K562 (cell line): ENCODE results near the gene MAP3K2. TPM values are rescaled to one million over a fixed set of nuclear protein-coding genes. Genes with fewer than 3 reads are reported as not detected.

Experiments
- FOSL1 ChIP-seq: fragments of 200-800 bp; sonication (Bioruptor generic); conservative IDR thresholded peaks from 2 replicates; pipeline ENCODE4 v1.6.1; 2016; ENCODE audit warnings: missing genetic modification characterization, missing compliant biosample characterization
- IFI16 ChIP-seq: fragments of 250-450 bp; sonication (Bioruptor Pico); IDR thresholded peaks from 2 replicates; pipeline ENCODE4 v2.1.2; 2022; ENCODE audit warnings: mild to moderate bottlenecking, inconsistent platforms
- L3MBTL2 ChIP-seq: fragments of 450-650 bp; IDR thresholded peaks from 2 replicates; pipeline ENCODE4 v1.6.1; 2016; ENCODE audit warnings: mild to moderate bottlenecking, moderate library complexity
- NR1H2 ChIP-seq: sonication (generic); formaldehyde crosslinking; IDR thresholded peaks from 2 replicates; pipeline ENCODE4 v1.4.0; 2020; ENCODE audit warnings: mild to moderate bottlenecking, missing genetic modification reagents
- SMARCE1 ChIP-seq: fragments of 450-650 bp; IDR thresholded peaks from 2 replicates; pipeline ENCODE4 v1.7.1; 2016; ENCODE audit warnings: mild to moderate bottlenecking
- TBP ChIP-seq: optimal IDR thresholded peaks from 2 replicates; pipeline ENCODE3; 2011; ENCODE audit warnings: low read depth, low read length, improper control_type of control experiment
- VEZF1 ChIP-seq: fragments of 200-800 bp; sonication (Bioruptor generic); IDR thresholded peaks from 2 replicates; pipeline ENCODE4 v1.6.1; 2017; ENCODE audit warnings: missing genetic modification characterization, missing compliant biosample characterization
- ZNF174 ChIP-seq: fragments of 250-450 bp; sonication (Bioruptor Pico); IDR thresholded peaks from 2 replicates; pipeline ENCODE4 v1.4.0; 2020; ENCODE audit warnings: mild to moderate bottlenecking
- ZNF253 ChIP-seq: fragments of 250-450 bp; sonication (Bioruptor Pico); conservative IDR thresholded peaks from 2 replicates; pipeline ENCODE4 v1.6.1; 2021; ENCODE audit warnings: mild to moderate bottlenecking
- ZNF263 ChIP-seq: sonication (generic); formaldehyde crosslinking; IDR thresholded peaks from 2 replicates; pipeline ENCODE4 v1.8.0; 2022; ENCODE audit warnings: mild to moderate bottlenecking, missing genetic modification reagents, borderline replicate concordance
- ZNF277 ChIP-seq: fragments of 250-450 bp; sonication (Bioruptor Pico); IDR thresholded peaks from 2 replicates; pipeline ENCODE4 v1.8.0; 2022; ENCODE audit warnings: inconsistent platforms, mild to moderate bottlenecking, moderate library complexity, borderline replicate concordance
- ZNF318 ChIP-seq, 2 experiments: fragments of 450-650 bp; IDR thresholded peaks; 2 replicates each; pipeline ENCODE4 v1.6.1; 2016; ENCODE audit warnings: mild to moderate bottlenecking in 2 of 2, borderline replicate concordance in 1 of 2, low read depth in 1 of 2, moderate library complexity in 1 of 2
- polyA plus RNA-seq, 8 experiments: library from polyadenylated mRNA; depleted of rRNA in 4 of 8; stranded (reverse) in 5 of 8; unstranded in 3 of 8; fragments of >200 nt; fragmentation: Nextera tagmentation in 2 of 8; fragmentation: Illumina TruSeq in 1 of 8; extraction: Ambion mirVana in 2 of 8; extraction: Trizol in 1 of 8; gene quantifications; 2 replicates each; pipeline versions ENCODE4 v1.2.1 to v1.2.3, GENCODE V29; 2011 to 2014; ENCODE audit warnings: inconsistent platforms in 1 of 8, missing spikeins in 1 of 8
- total RNA-seq, 7 experiments: library from RNA; depleted of rRNA in 6 of 7; stranded (reverse); fragments of >200 nt in 6 of 7; fragmentation: Illumina TruSeq in 2 of 7; extraction: Trizol in 2 of 7; gene quantifications; 2 replicates each; pipeline versions ENCODE4 v1.2.1 to v1.2.3, GENCODE V29; 2011 to 2021; ENCODE audit warnings: low replicate concordance in 1 of 7
- TF ChIP-seq, protein P1 (sequence below), 2 experiments: fragments of 200-800 bp in 1 of 2; sonication (Bioruptor generic) in 1 of 2; sonication (generic) in 1 of 2; formaldehyde crosslinking in 1 of 2; IDR thresholded peaks in 1 of 2; conservative IDR thresholded peaks in 1 of 2; 2 replicates each; pipeline versions ENCODE4 v1.5.0 to v1.6.1; 2016 to 2020; ENCODE audit warnings: missing compliant biosample characterization in 1 of 2, missing genetic modification characterization in 1 of 2, missing genetic modification reagents in 1 of 2
- TF ChIP-seq, protein P2 (sequence below): sonication (generic); IDR thresholded peaks from 2 replicates; pipeline ENCODE4 v1.6.1; 2016

MAP3K2 gene
- total and polyA plus RNA-seq, 9 of the 15 experiments (the other 6 are each of a cell fraction or from before 2014, with no cell fraction given) = 1.2 to 14.2 (median 5.7) TPM

- TF ChIP-seq L3MBTL2 (peak; percentile 62), ZNF253 (CRISPR knock-in tag) (no peak), ZNF277 (no peak), FOSL1 (peak; percentile 91), ZNF174 (no peak), ZNF263 (CRISPR knock-in tag) (no peak), IFI16 (no peak), TBP (no peak), NR1H2 (no peak), ZNF318 (IDR thresholded peaks at IDR 0.05; ENCODE audit: borderline replicate concordance in 1 of 2, low read depth in 1 of 2) (peak in 1 of 2 experiments; percentile 73; a peak in 2 of 4 replicates), SMARCE1 (peak; percentile 70), VEZF1 (CRISPR knock-in tag) (no peak)
- TF ChIP-seq, protein P1, sequence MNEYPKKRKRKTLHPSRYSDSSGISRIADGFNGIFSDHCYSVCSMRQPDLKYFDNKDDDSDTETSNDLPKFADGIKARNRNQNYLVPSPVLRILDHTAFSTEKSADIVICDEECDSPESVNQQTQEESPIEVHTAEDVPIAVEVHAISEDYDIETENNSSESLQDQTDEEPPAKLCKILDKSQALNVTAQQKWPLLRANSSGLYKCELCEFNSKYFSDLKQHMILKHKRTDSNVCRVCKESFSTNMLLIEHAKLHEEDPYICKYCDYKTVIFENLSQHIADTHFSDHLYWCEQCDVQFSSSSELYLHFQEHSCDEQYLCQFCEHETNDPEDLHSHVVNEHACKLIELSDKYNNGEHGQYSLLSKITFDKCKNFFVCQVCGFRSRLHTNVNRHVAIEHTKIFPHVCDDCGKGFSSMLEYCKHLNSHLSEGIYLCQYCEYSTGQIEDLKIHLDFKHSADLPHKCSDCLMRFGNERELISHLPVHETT (CRISPR knock-in tag; conservative IDR thresholded peaks at IDR 0.05 in 1 of 2, IDR thresholded peaks at IDR 0.05 in 1 of 2) = no peak
- TF ChIP-seq, protein P2, sequence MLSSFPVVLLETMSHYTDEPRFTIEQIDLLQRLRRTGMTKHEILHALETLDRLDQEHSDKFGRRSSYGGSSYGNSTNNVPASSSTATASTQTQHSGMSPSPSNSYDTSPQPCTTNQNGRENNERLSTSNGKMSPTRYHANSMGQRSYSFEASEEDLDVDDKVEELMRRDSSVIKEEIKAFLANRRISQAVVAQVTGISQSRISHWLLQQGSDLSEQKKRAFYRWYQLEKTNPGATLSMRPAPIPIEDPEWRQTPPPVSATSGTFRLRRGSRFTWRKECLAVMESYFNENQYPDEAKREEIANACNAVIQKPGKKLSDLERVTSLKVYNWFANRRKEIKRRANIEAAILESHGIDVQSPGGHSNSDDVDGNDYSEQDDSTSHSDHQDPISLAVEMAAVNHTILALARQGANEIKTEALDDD = no peak
These were observed 10.4 kb upstream of the MAP3K2 start (continued) for GRCh38 chr2:127398239-127398590.
